GM12878 (cell line): ENCODE data around the gene CYB5D1. TPM values are rescaled to one million over a fixed set of nuclear protein-coding genes. Genes with fewer than 3 reads are reported as not detected.

ENCODE experiments used
- ATAC-seq: fragments of 200-7000 bp; cut with Tn5 transposase; 3 replicates; pipeline ENCODE4 v1.9.1; 2020; ENCODE audit warnings: mild to moderate bottlenecking, moderate library complexity
- BruUV-seq: library from RNA; stranded (reverse); fragments of 400-500 nt; replicated peaks from 2 replicates; lab custom pipeline; 2021; lab: Mats Ljungman, UMichigan
- CTCF ChIA-PET: fragments of 300-600 bp; sonication (Branson Sonifier 250); formaldehyde crosslinking; extraction: SDS; loops from one replicate; lab custom pipeline; 2021; ENCODE audit warnings: inconsistent platforms; lab: Yijun Ruan, JAX
- POLR2A ChIA-PET: fragments of 350-600 bp; formaldehyde crosslinking; extraction: SDS; loops from one replicate; lab custom pipeline; 2021; ENCODE audit warnings: inconsistent platforms; lab: Charles Lee
- RAD21 ChIA-PET: fragments of 300-600 bp; sonication (Branson Sonifier 250); formaldehyde crosslinking; loops from one replicate; lab custom pipeline; 2023; ENCODE audit warnings: antibody characterized with exemption; ENCODE audit not compliant: unreplicated experiment; lab: Charles Lee
- SMC1A ChIA-PET: fragments of 300-600 bp; sonication (Branson Sonifier 250); formaldehyde crosslinking; loops from one replicate; lab custom pipeline; 2023; ENCODE audit not compliant: unreplicated experiment, uncharacterized antibody; lab: Charles Lee
- DNase-seq: peaks from one replicate; pipeline ENCODE4 v3.0.0-alpha.2; 2011; ENCODE audit warnings: low read depth, low spot score
- FAIRE-seq: peaks from 3 replicates; lab custom pipeline; 2011; peaks lifted over from hg19 to GRCh38; lab: Jason Lieb, UNC
- H2AFZ ChIP-seq: 2 replicates; pipeline ENCODE4 v1.6.0; 2011; ENCODE audit warnings: low read depth, low read length, control low read depth; ENCODE audit not compliant: control insufficient read depth
- H3K27ac ChIP-seq: 2 replicates; pipeline ENCODE4 v1.5.1; 2011; ENCODE audit warnings: control low read depth; ENCODE audit not compliant: control insufficient read depth, insufficient read depth
- H3K27me3 ChIP-seq, 2 experiments: replicated peaks in 1 of 2; 2 replicates each; pipeline versions ENCODE4 v1.6.0 to v1.6.1; 2011; ENCODE audit warnings: low read length in 1 of 2; ENCODE audit not compliant: control insufficient read depth in 2 of 2, insufficient read depth in 2 of 2
- H3K36me3 ChIP-seq, 2 experiments: 2 replicates each; pipeline ENCODE4 v1.5.1; 2011; ENCODE audit warnings: low read length in 1 of 2; ENCODE audit not compliant: control insufficient read depth in 2 of 2, insufficient read depth in 2 of 2
- H3K4me1 ChIP-seq: 2 replicates; pipeline ENCODE4 v1.6.1; 2011; ENCODE audit warnings: mild to moderate bottlenecking, low read length, moderate library complexity, mixed read lengths; ENCODE audit not compliant: control insufficient read depth, insufficient read depth
- H3K4me2 ChIP-seq: 2 replicates; pipeline ENCODE4 v1.6.0; 2011; ENCODE audit warnings: control low read depth; ENCODE audit not compliant: control insufficient read depth, insufficient read depth
- H3K4me3 ChIP-seq: fragments of 200-600 bp; sonication (generic); 2 replicates; pipeline ENCODE4 v1.5.1; 2016
- H3K79me2 ChIP-seq: 2 replicates; pipeline ENCODE4 v1.6.0; 2011; ENCODE audit warnings: low read length; ENCODE audit not compliant: control insufficient read depth, insufficient read depth
- H3K9ac ChIP-seq: 2 replicates; pipeline ENCODE4 v1.8.0; 2011; ENCODE audit warnings: low read length, control low read depth, mixed read lengths; ENCODE audit not compliant: control insufficient read depth, insufficient read depth
- H3K9me3 ChIP-seq: replicated peaks from 3 replicates; pipeline ENCODE4 v1.5.1; 2011; ENCODE audit warnings: mild to moderate bottlenecking, low read length; ENCODE audit not compliant: control insufficient read depth, insufficient read depth
- H4K20me1 ChIP-seq: 2 replicates; pipeline ENCODE4 v1.6.0; 2011; ENCODE audit not compliant: control insufficient read depth, insufficient read depth
- MLLT1 ChIP-seq: fragments of 450-650 bp; IDR thresholded peaks from 2 replicates; pipeline ENCODE4 v1.6.1; 2016; ENCODE audit warnings: mild to moderate bottlenecking
- SMARCA5 ChIP-seq: fragments of 450-650 bp; IDR thresholded peaks from 2 replicates; pipeline ENCODE4 v1.6.1; 2017; ENCODE audit warnings: mild to moderate bottlenecking
- TCF7 ChIP-seq: IDR thresholded peaks from 2 replicates; pipeline ENCODE4 v1.6.1; 2014; ENCODE audit warnings: antibody characterized with exemption, borderline replicate concordance
- WGBS: methylation state at CpG from one replicate; pipeline ENCODE4 v1.1.6; 2016; ENCODE audit warnings: low lambda C conversion rate; ENCODE audit not compliant: insufficient replicate concordance, insufficient coverage; ENCODE audit errors: missing lambda C conversion rate; 5-methylcytosine and 5-hydroxymethylcytosine counted together
- in situ Hi-C: fragments of 300-500 bp; cut with MboI; formaldehyde crosslinking; loops from 9 replicates; pipeline ENCODE4 v1.14.3; 2018; ENCODE audit warnings: mixed read lengths
- intact Hi-C: fragments of 100-400 bp; cut with micrococcal nuclease; formaldehyde crosslinking; loops from one replicate; pipeline ENCODE4 v1.14.2; 2022; ENCODE audit not compliant: unreplicated experiment
- polyA plus RNA-seq, 11 experiments: library from polyadenylated mRNA; depleted of rRNA in 4 of 11; unstranded in 6 of 11; stranded (reverse) in 5 of 11; fragments of >200 nt; fragmentation: Nextera tagmentation in 4 of 11; fragmentation: Illumina TruSeq in 1 of 11; extraction: Ambion mirVana in 4 of 11; extraction: Trizol in 1 of 11; gene quantifications; 1 replicate in 1 of 11; 2 replicates in 10 of 11; pipeline versions ENCODE4 v1.2.1 to v1.2.3, GENCODE V29; 2011 to 2016; ENCODE audit warnings: inconsistent platforms in 2 of 11, missing spikeins in 2 of 11, low read depth in 1 of 11
- total RNA-seq, 4 experiments: library from RNA; depleted of rRNA in 3 of 4; stranded (reverse); fragments of >200 nt in 3 of 4; fragmentation: Illumina TruSeq in 1 of 4; extraction: Trizol in 1 of 4; gene quantifications; 2 replicates each; pipeline versions ENCODE4 v1.2.1 to v1.2.3, GENCODE V29; 2013 to 2021

CYB5D1 gene
- total and polyA plus RNA-seq, 10 of the 15 experiments (the other 5 are each of a cell fraction or from before 2014, with no cell fraction given): 1.6 to 8.7 (median 6.4) TPM

GRCh38 chr17:7850701-7851437 is 6.9 kb upstream of the CYB5D1 start:
- H2AFZ ChIP-seq: no peak overlapping the region
- in situ Hi-C loops: no loop called here
- 82% methylated on average over 17 of the region's 17 CpGs for WGBS
- no peak for FAIRE-seq
- BruUV-seq: TSS peak; percentile 16
- peaks cover 6% of the 10 kb centered on the region for H3K79me2 ChIP-seq
- H3K4me2 ChIP-seq: peak overlapping the region; percentile 70
- no peaks in the 10 kb centered on the region for H3K27me3 ChIP-seq
- no peak overlapping the region; the same call in none of the 2 replicates for H3K9ac ChIP-seq
- peak overlapping the region; percentile 41; the same call in 1 of the 2 replicates for H3K4me3 ChIP-seq
- peaks cover 12 to 29% of the 10 kb centered on the region in 2 experiments; a peak in 3 of 4 replicates for H3K36me3 ChIP-seq
- ChIA-PET RAD21 (interaction anchor here (0.9 to 2.1 kb wide), 6 partner anchors 9 to 108 kb away, joined by 3 to 27 read pairs (median 7); partner anchors contain the start of gene KDM6B), CTCF (interaction anchor here (0.8 to 3.3 kb wide), 10 partner anchors 12 to 146 kb away, joined by 3 to 47 read pairs (median 7); partner anchors contain the start of gene KDM6B), SMC1A (interaction anchor here (0.6 to 2.3 kb wide), 7 partner anchors 11 to 32 kb away, joined by 3 to 14 read pairs (median 5); partner anchors contain the start of gene KDM6B), POLR2A (interaction anchor here (0.5 to 1.8 kb wide), 2 partner anchors 16 to 33 kb away, joined by 4 to 10 read pairs; no protein-coding TSS in a partner anchor)
- no peaks in the 10 kb centered on the region for H3K9me3 ChIP-seq
- ATAC-seq: peak; percentile 8
- no peak for DNase-seq
- H4K20me1 ChIP-seq: no peaks in the 10 kb centered on the region; the same call in 1 of the 2 replicates
- intact Hi-C loops: loop anchor here (1.0 kb wide), 2 partner anchors 16 to 29 kb away; no protein-coding TSS in a partner anchor
- TF ChIP-seq MLLT1: no peak
- no peak for TF ChIP-seq SMARCA5
- no peak for TF ChIP-seq TCF7
- H3K4me1 ChIP-seq: peaks cover 21% of the 10 kb centered on the region
- no peak overlapping the region for H3K27ac ChIP-seq
